ENCODE measurements around the gene TSPEAR. TPM values are rescaled to one million over a fixed set of nuclear protein-coding genes. Genes with fewer than 3 reads are reported as not detected.

The TSPEAR gene
- total RNA-seq, 2 experiments from 2014 or later: not detected

DNA sequence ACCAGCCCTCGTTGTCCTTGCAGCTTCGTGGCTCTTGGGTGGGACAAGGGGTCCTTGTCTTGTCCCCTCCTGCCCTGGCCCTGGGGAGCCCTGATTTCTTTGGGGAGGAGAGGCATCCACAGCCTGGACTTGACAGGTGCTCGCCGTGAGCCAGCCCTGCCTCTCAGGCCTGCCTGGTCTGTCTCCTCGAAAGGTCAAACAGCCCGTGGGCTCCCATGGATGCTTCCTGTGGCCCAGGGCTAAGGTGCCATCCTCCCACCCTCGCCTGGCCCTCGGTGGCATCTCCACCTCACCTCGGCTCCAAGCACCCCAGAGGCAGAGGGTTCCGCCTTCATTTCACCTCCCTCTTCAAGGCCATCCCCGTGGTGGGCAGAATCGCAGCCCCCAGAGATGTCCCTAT, 247.0 kb downstream of the TSPEAR start:
- POLR2A ChIA-PET: no interaction called here
- Histone ChIP-seq H3K4me3 (ENCODE audit: low read depth, low read length, poor library complexity, severe bottlenecking) (no peak overlapping the region), H3K27ac (ENCODE audit: low read depth, low read length, poor library complexity, severe bottlenecking) (no peak overlapping the region), H3K9me3 (ENCODE audit: low read length) (no peaks in the 10 kb centered on the region), H3K4me2 (ENCODE audit: low read length) (no peak overlapping the region), H2AFZ (ENCODE audit: low read length) (no peak overlapping the region), H3K9me2 (ENCODE audit: insufficient read depth, low read length) (no peaks in the 10 kb centered on the region), H3K4me1 (ENCODE audit: insufficient read depth, low read length, poor library complexity, severe bottlenecking) (no peaks in the 10 kb centered on the region), H3K79me2 (ENCODE audit: insufficient read depth, low read depth, low read length) (no peaks in the 10 kb centered on the region), H3K36me3 (ENCODE audit: insufficient read depth, low read length) (no peaks in the 10 kb centered on the region), H4K20me1 (ENCODE audit: insufficient read depth, low read length) (no peaks in the 10 kb centered on the region)
- no TSS peak for BruUV-seq (replicated peaks)
- DNase-seq (ENCODE audit: low spot score): no peak
- TF ChIP-seq, protein P1, sequence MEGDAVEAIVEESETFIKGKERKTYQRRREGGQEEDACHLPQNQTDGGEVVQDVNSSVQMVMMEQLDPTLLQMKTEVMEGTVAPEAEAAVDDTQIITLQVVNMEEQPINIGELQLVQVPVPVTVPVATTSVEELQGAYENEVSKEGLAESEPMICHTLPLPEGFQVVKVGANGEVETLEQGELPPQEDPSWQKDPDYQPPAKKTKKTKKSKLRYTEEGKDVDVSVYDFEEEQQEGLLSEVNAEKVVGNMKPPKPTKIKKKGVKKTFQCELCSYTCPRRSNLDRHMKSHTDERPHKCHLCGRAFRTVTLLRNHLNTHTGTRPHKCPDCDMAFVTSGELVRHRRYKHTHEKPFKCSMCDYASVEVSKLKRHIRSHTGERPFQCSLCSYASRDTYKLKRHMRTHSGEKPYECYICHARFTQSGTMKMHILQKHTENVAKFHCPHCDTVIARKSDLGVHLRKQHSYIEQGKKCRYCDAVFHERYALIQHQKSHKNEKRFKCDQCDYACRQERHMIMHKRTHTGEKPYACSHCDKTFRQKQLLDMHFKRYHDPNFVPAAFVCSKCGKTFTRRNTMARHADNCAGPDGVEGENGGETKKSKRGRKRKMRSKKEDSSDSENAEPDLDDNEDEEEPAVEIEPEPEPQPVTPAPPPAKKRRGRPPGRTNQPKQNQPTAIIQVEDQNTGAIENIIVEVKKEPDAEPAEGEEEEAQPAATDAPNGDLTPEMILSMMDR (conservative IDR thresholded peaks at IDR 0.05; ENCODE audit: low read length): no peak
- TF ChIP-seq EZH2phosphoT487 (IDR thresholded peaks at IDR 0.05; ENCODE audit: borderline replicate concordance, low read depth, low read length): no peak
- CTCF ChIA-PET (ENCODE audit: unreplicated experiment): no interaction called here
- intact Hi-C loops (cut with micrococcal nuclease; ENCODE audit: unreplicated experiment): no loop called here

GRCh38 chr21:44463724-44464123, 247.6 kb downstream of the TSPEAR start:
- H3K4me2 ChIP-seq (ENCODE audit: low read length): no peak overlapping the region

DNA sequence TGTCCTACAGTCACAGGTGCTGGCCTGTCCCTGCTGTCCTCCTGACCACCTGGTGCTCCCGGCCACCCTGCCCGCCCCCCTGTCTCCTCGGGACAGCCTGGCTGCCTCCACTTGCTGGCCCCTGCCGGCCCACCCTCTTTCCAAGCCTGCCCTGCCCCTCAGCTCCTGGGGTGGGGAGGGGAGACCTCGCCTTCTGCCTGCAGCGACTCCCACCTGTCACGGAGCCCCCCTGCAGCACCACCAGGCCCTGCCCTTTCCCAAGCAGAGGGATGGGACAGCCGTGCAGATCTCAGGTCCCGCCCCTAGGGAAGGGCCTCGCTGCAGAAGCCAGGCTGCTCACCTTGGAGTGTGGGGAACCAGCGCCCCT, 248.6 kb downstream of the TSPEAR start:
- H3K27ac ChIP-seq (ENCODE audit: low read depth, low read length, poor library complexity, severe bottlenecking): no peak overlapping the region
- H3K4me1 ChIP-seq (ENCODE audit: insufficient read depth, low read length, poor library complexity, severe bottlenecking): no peaks in the 10 kb centered on the region
- TF ChIP-seq, protein P1 (conservative IDR thresholded peaks at IDR 0.05; ENCODE audit: low read length): no peak
- TF ChIP-seq EZH2phosphoT487 (IDR thresholded peaks at IDR 0.05; ENCODE audit: borderline replicate concordance, low read depth, low read length): no peak
- CTCF ChIA-PET (ENCODE audit: unreplicated experiment): no interaction called here
- H3K36me3 ChIP-seq (ENCODE audit: insufficient read depth, low read length): no peaks in the 10 kb centered on the region
- intact Hi-C loops (cut with micrococcal nuclease; ENCODE audit: unreplicated experiment): no loop called here
- no peak overlapping the region for H3K4me2 ChIP-seq (ENCODE audit: low read length)
- H4K20me1 ChIP-seq (ENCODE audit: insufficient read depth, low read length): no peaks in the 10 kb centered on the region
- DNase-seq (ENCODE audit: low spot score): no peak
- BruUV-seq (replicated peaks): no TSS peak
- H3K4me3 ChIP-seq (ENCODE audit: low read depth, low read length, poor library complexity, severe bottlenecking): no peak overlapping the region
- no peaks in the 10 kb centered on the region for H3K79me2 ChIP-seq (ENCODE audit: insufficient read depth, low read depth, low read length)
- H3K9me2 ChIP-seq (ENCODE audit: insufficient read depth, low read length): no peaks in the 10 kb centered on the region
- H2AFZ ChIP-seq (ENCODE audit: low read length): no peak overlapping the region
- POLR2A ChIA-PET: no interaction called here
- no peaks in the 10 kb centered on the region for H3K9me3 ChIP-seq (ENCODE audit: low read length)

More at GRCh38 chr21:44463724-44464123, 247.6 kb downstream of the TSPEAR start:
- no peaks in the 10 kb centered on the region for H3K36me3 ChIP-seq (ENCODE audit: insufficient read depth, low read length)
- no peak for TF ChIP-seq EZH2phosphoT487 (IDR thresholded peaks at IDR 0.05; ENCODE audit: borderline replicate concordance, low read depth, low read length)
- TF ChIP-seq, protein P1 (conservative IDR thresholded peaks at IDR 0.05; ENCODE audit: low read length): no peak
- CTCF ChIA-PET (ENCODE audit: unreplicated experiment): no interaction called here
- H3K9me2 ChIP-seq (ENCODE audit: insufficient read depth, low read length): no peaks in the 10 kb centered on the region
- no peak overlapping the region for H3K27ac ChIP-seq (ENCODE audit: low read depth, low read length, poor library complexity, severe bottlenecking)
- no peak overlapping the region for H2AFZ ChIP-seq (ENCODE audit: low read length)
- intact Hi-C loops (cut with micrococcal nuclease; ENCODE audit: unreplicated experiment): no loop called here
- H3K4me3 ChIP-seq (ENCODE audit: low read depth, low read length, poor library complexity, severe bottlenecking): no peak overlapping the region
- DNase-seq (ENCODE audit: low spot score): no peak
- POLR2A ChIA-PET: interaction anchor here (0.5 kb wide), 1 partner anchor 465 kb away, joined by 3 read pairs; no protein-coding TSS in a partner anchor
- no peaks in the 10 kb centered on the region for H3K79me2 ChIP-seq (ENCODE audit: insufficient read depth, low read depth, low read length)
- H3K9me3 ChIP-seq (ENCODE audit: low read length): no peaks in the 10 kb centered on the region
- BruUV-seq (replicated peaks): no TSS peak
- no peaks in the 10 kb centered on the region for H4K20me1 ChIP-seq (ENCODE audit: insufficient read depth, low read length)
- H3K4me1 ChIP-seq (ENCODE audit: insufficient read depth, low read length, poor library complexity, severe bottlenecking): no peaks in the 10 kb centered on the region

Measured in OCI-LY7 (cell line).